HG03354 (cell line): ENCODE measurements around the gene SLPI.

Experiments
- ATAC-seq: cut with Tn5 transposase; IDR thresholded peaks from one replicate; pipeline ENCODE4 v1.9.1; 2021; ENCODE audit warnings: mild to moderate bottlenecking; ENCODE audit not compliant: unreplicated experiment, poor library complexity, severe bottlenecking

Gene SLPI

GRCh38 chr20:45279992-45280391 lies 25.6 kb upstream of the SLPI start:
- no peak for ATAC-seq

GRCh38 chr20:45275338-45275737 lies 21.0 kb upstream of the SLPI start:
- ATAC-seq = no peak

- no peak for ATAC-seq
These were observed 15.4 kb upstream of the SLPI start for GRCh38 chr20:45269754-45270270.

- no peak for ATAC-seq
These were observed 14.7 kb upstream of the SLPI start for GRCh38 chr20:45269056-45269455.

GRCh38 chr20:45268531-45268930 lies 14.2 kb upstream of the SLPI start:
- ATAC-seq = no peak

GRCh38 chr20:45266977-45267376 lies 12.6 kb upstream of the SLPI start:
- ATAC-seq = no peak

GRCh38 chr20:45263556-45264266 lies 9.3 kb upstream of the SLPI start:
- no peak for ATAC-seq

GRCh38 chr20:45258664-45259063 lies 4.3 kb upstream of the SLPI start:
- no peak for ATAC-seq

- ATAC-seq = no peak
These were observed 3.9 kb upstream of the SLPI start for GRCh38 chr20:45258259-45258658.

GRCh38 chr20:45257711-45258110 lies 3.3 kb upstream of the SLPI start:
- ATAC-seq = no peak

GRCh38 chr20:45257161-45257560 lies 2.8 kb upstream of the SLPI start:
- ATAC-seq = no peak

- no peak for ATAC-seq
These were observed 1.1 kb downstream of the SLPI start for GRCh38 chr20:45253261-45253660.

- no peak for ATAC-seq
These were observed 2.3 kb downstream of the SLPI start for GRCh38 chr20:45251884-45252560.

- ATAC-seq = no peak
These were observed 5.8 kb downstream of the SLPI start for GRCh38 chr20:45248609-45249008.

GRCh38 chr20:45247865-45248264 lies 6.5 kb downstream of the SLPI start:
- no peak for ATAC-seq

- ATAC-seq = no peak
These were observed 8.3 kb downstream of the SLPI start for GRCh38 chr20:45246109-45246508.

GRCh38 chr20:45238139-45238538 lies 16.2 kb downstream of the SLPI start:
- no peak for ATAC-seq

- no peak for ATAC-seq
These were observed 18.4 kb downstream of the SLPI start for GRCh38 chr20:45235995-45236394.

GRCh38 chr20:45230631-45231030 lies 23.7 kb downstream of the SLPI start:
- ATAC-seq = no peak

GRCh38 chr20:45229264-45230056 lies 24.9 kb downstream of the SLPI start:
- ATAC-seq = no peak

- ATAC-seq = no peak
These were observed 28.1 kb downstream of the SLPI start for GRCh38 chr20:45226287-45226686.
